SK-N-SH (cell line): Measurements from ENCODE around the gene JADE2. TPM values are rescaled to one million over a fixed set of nuclear protein-coding genes. Genes with fewer than 3 reads are reported as not detected.

Experiments
- CTCF ChIA-PET: fragments of 300-600, 350-600 bp; formaldehyde crosslinking; extraction: SDS; loops from one replicate; lab custom pipeline; 2021; lab: Yijun Ruan, JAX
- POLR2A ChIA-PET: fragments of 350-600 bp; sonication (Branson Sonifier 250); formaldehyde crosslinking; extraction: SDS; loops from one replicate; lab custom pipeline; 2020; ENCODE audit warnings: antibody characterized with exemption, inconsistent platforms; lab: Yijun Ruan, JAX
- DNase-seq: peaks from one replicate; pipeline ENCODE4 v3.0.0; 2012
- H2AFZ ChIP-seq: fragments of 200-600 bp; sonication (generic); 2 replicates; pipeline ENCODE4 v1.8.1; 2016; ENCODE audit warnings: antibody characterized with exemption, mild to moderate bottlenecking, low read depth
- H3F3A ChIP-seq: fragments of 200-600 bp; sonication (generic); replicated peaks from 2 replicates; pipeline ENCODE3; 2016; ENCODE audit warnings: antibody characterized with exemption, mild to moderate bottlenecking; ENCODE audit not compliant: insufficient read depth
- H3K27ac ChIP-seq, 2 experiments: fragments of 200-500 bp in 1 of 2; fragments of 200-600 bp in 1 of 2; sonication (Bioruptor generic) in 1 of 2; sonication (generic), shearing (Covaris generic) in 1 of 2; 2 replicates each; pipeline versions ENCODE4 v1.5.1 to v1.6.1; 2014 to 2016; ENCODE audit warnings: low read depth in 2 of 2, inconsistent platforms in 1 of 2, low read length in 1 of 2, mild to moderate bottlenecking in 1 of 2, mixed read lengths in 1 of 2
- H3K27me3 ChIP-seq: fragments of 200-600 bp; sonication (generic), shearing (Covaris generic); 2 replicates; pipeline ENCODE4 v1.6.1; 2016; ENCODE audit warnings: mixed run types; ENCODE audit not compliant: insufficient read depth
- H3K36me3 ChIP-seq, 2 experiments: fragments of 200-500 bp in 1 of 2; fragments of 200-600 bp in 1 of 2; sonication (Bioruptor generic) in 1 of 2; sonication (generic) in 1 of 2; replicated peaks in 1 of 2; 2 replicates each; pipeline versions ENCODE3 to v1.5.1; 2014 to 2016; ENCODE audit warnings: low read length in 1 of 2, mild to moderate bottlenecking in 1 of 2; ENCODE audit not compliant: insufficient read depth in 2 of 2, control insufficient read depth in 1 of 2
- H3K4me1 ChIP-seq, 2 experiments: fragments of 200-500 bp in 1 of 2; fragments of 200-600 bp in 1 of 2; sonication (Bioruptor generic) in 1 of 2; sonication (generic), shearing (Covaris generic) in 1 of 2; 2 replicates each; pipeline versions ENCODE4 v1.5.1 to v1.6.1; 2014 to 2016; ENCODE audit warnings: low read depth in 1 of 2, low read length in 1 of 2, mixed run types in 1 of 2; ENCODE audit not compliant: insufficient read depth in 2 of 2, control insufficient read depth in 1 of 2
- H3K4me2 ChIP-seq: fragments of 200-600 bp; sonication (generic), shearing (Covaris generic); 2 replicates; pipeline ENCODE4 v1.6.1; 2017; ENCODE audit warnings: mixed run types
- H3K4me3 ChIP-seq, 2 experiments: fragments of 200-500 bp in 1 of 2; fragments of 200-600 bp in 1 of 2; sonication (Bioruptor generic) in 1 of 2; sonication (generic), shearing (Covaris generic) in 1 of 2; 2 replicates each; pipeline versions ENCODE4 v1.5.1 to v1.8.1; 2014 to 2016; ENCODE audit warnings: low read depth in 2 of 2, inconsistent platforms in 1 of 2, low read length in 1 of 2, mild to moderate bottlenecking in 1 of 2, mixed read lengths in 1 of 2, moderate library complexity in 1 of 2
- H3K79me2 ChIP-seq: fragments of 200-600 bp; sonication (generic); 2 replicates; pipeline ENCODE4 v1.8.1; 2017; ENCODE audit warnings: mild to moderate bottlenecking; ENCODE audit not compliant: insufficient read depth
- H3K9ac ChIP-seq: fragments of 200-600 bp; sonication (generic); 2 replicates; pipeline ENCODE4 v1.6.1; 2017; ENCODE audit warnings: mixed run types
- H3K9me2 ChIP-seq: fragments of 200-600 bp; sonication (generic); 2 replicates; pipeline ENCODE4 v1.6.1; 2017; ENCODE audit warnings: mixed run types
- H3K9me3 ChIP-seq: fragments of 200-600 bp; sonication (generic); 2 replicates; pipeline ENCODE4 v1.6.1; 2017; ENCODE audit warnings: mixed run types, mild to moderate bottlenecking, moderate library complexity
- H4K20me1 ChIP-seq: fragments of 200-600 bp; sonication (generic); 2 replicates; pipeline ENCODE4 v1.6.1; 2017; ENCODE audit warnings: mild to moderate bottlenecking, mixed run types; ENCODE audit not compliant: insufficient read depth
- CHD2 ChIP-seq: fragments of 150-350 bp; IDR thresholded peaks from 2 replicates; pipeline ENCODE4 v1.6.1; 2018; ENCODE audit warnings: low read length; ENCODE audit not compliant: partially characterized antibody
- CTCF ChIP-seq: fragments of 200-600 bp; sonication (generic); IDR thresholded peaks from 2 replicates; pipeline ENCODE4 v1.6.1; 2017; ENCODE audit warnings: antibody characterized with exemption, mild to moderate bottlenecking, moderate library complexity
- EP300 ChIP-seq, 2 experiments: IDR thresholded peaks; 2 replicates each; pipeline versions ENCODE4 v1.4.0 to v1.6.1; 2012; ENCODE audit warnings: borderline replicate concordance in 1 of 2, low read depth in 1 of 2, low read length in 1 of 2
- FOXJ3 ChIP-seq: sonication (generic); formaldehyde crosslinking; IDR thresholded peaks from 2 replicates; pipeline ENCODE4 v1.5.1; 2020; ENCODE audit warnings: mild to moderate bottlenecking, missing genetic modification reagents
- FOXM1 ChIP-seq: IDR thresholded peaks from 2 replicates; pipeline ENCODE4 v1.4.0; 2012; ENCODE audit warnings: low read depth, mild to moderate bottlenecking
- GABPA ChIP-seq: IDR thresholded peaks from 2 replicates; pipeline ENCODE4 v1.4.0; 2012; ENCODE audit warnings: low read depth, mild to moderate bottlenecking
- IRF3 ChIP-seq: fragments of 150-350 bp; IDR thresholded peaks from 2 replicates; pipeline ENCODE4 v1.6.1; 2016; ENCODE audit warnings: mild to moderate bottlenecking, low read depth, low read length
- JUND ChIP-seq: IDR thresholded peaks from 2 replicates; pipeline ENCODE4 v1.4.0; 2012
- MAX ChIP-seq: IDR thresholded peaks from 2 replicates; pipeline ENCODE4 v1.4.0; 2012; ENCODE audit warnings: low read depth
- MXI1 ChIP-seq: IDR thresholded peaks from 2 replicates; pipeline ENCODE4 v1.6.1; 2012; ENCODE audit warnings: mild to moderate bottlenecking, low read depth, low read length, improper control_type of control experiment
- NFIC ChIP-seq: IDR thresholded peaks from 2 replicates; pipeline ENCODE4 v1.4.0; 2012; ENCODE audit warnings: borderline replicate concordance
- NRF1 ChIP-seq: IDR thresholded peaks from 2 replicates; pipeline ENCODE4 v1.6.1; 2012; ENCODE audit warnings: low read depth, mild to moderate bottlenecking, low read length
- PBX3 ChIP-seq: IDR thresholded peaks from 2 replicates; pipeline ENCODE4; 2012
- RAD21 ChIP-seq: IDR thresholded peaks from 2 replicates; pipeline ENCODE4 v1.6.1; 2012; ENCODE audit warnings: mild to moderate bottlenecking, low read length
- REST ChIP-seq: IDR thresholded peaks from 2 replicates; pipeline ENCODE4 v1.6.1; 2012; ENCODE audit warnings: mild to moderate bottlenecking, low read depth, low read length, moderate library complexity
- RFX5 ChIP-seq: IDR thresholded peaks from 2 replicates; pipeline ENCODE4 v1.6.1; 2012; ENCODE audit warnings: mild to moderate bottlenecking, improper control_type of control experiment, low read length
- SIN3A ChIP-seq: IDR thresholded peaks from 2 replicates; pipeline ENCODE4 v1.6.1; 2012; ENCODE audit warnings: low read depth, mild to moderate bottlenecking, low read length, moderate library complexity, borderline replicate concordance
- SMC3 ChIP-seq: IDR thresholded peaks from 2 replicates; pipeline ENCODE4 v1.6.1; 2012; ENCODE audit warnings: low read depth, low read length, improper control_type of control experiment
- TAF1 ChIP-seq: IDR thresholded peaks from 2 replicates; pipeline ENCODE4 v1.6.1; 2012; ENCODE audit warnings: low read depth, mild to moderate bottlenecking, low read length, moderate library complexity, borderline replicate concordance
- TEAD4 ChIP-seq: IDR thresholded peaks from 2 replicates; pipeline ENCODE4 v1.4.0; 2012; ENCODE audit warnings: mild to moderate bottlenecking, borderline replicate concordance; ENCODE audit not compliant: insufficient read depth
- WGBS: methylation state at CpG from one replicate; pipeline ENCODE4 v1.1.6; 2017; ENCODE audit warnings: low lambda C conversion rate; 5-methylcytosine and 5-hydroxymethylcytosine counted together
- polyA plus RNA-seq, 3 experiments: library from polyadenylated mRNA; depleted of rRNA; stranded (reverse); fragments of >200 nt; gene quantifications; 2 replicates each; pipeline ENCODE4 v1.2.3, GENCODE V29; 2012

The JADE2 gene
- polyA plus RNA-seq, 1 of the 3 experiments (the other 2 are of a cell fraction) = 25.7 TPM

- DNase-seq = peak; percentile 88
- Histone ChIP-seq H2AFZ (peak overlapping the region; percentile 83), H3K9me3 (no peaks in the 10 kb centered on the region), H3K27ac (peak overlapping the region; percentile 91 to 98), H3K9ac (peak overlapping the region; percentile 96), H3F3A (peaks cover 28% of the 10 kb centered on the region), H3K36me3 (no peaks in the 10 kb centered on the region), H3K79me2 (peaks cover 45% of the 10 kb centered on the region), H3K4me1 (peaks cover 10 to 35% of the 10 kb centered on the region in 2 experiments; a peak in 3 of 4 replicates), H3K4me2 (peak overlapping the region; percentile 99), H4K20me1 (peaks cover 32% of the 10 kb centered on the region), H3K9me2 (no peaks in the 10 kb centered on the region), H3K4me3 (peak overlapping the region; percentile 90 to 92), H3K27me3 (no peaks in the 10 kb centered on the region)
- 0 out of 2 replicates have a peak, but pooled peaks have one; percentile 10 for TF ChIP-seq NFIC
- no peak for TF ChIP-seq IRF3
- no peak for TF ChIP-seq EP300 (IDR thresholded peaks at IDR 0.05; ENCODE audit: borderline replicate concordance in 1 of 2, low read depth in 1 of 2, low read length in 1 of 2)
- 0 out of 2 replicates have a peak, but pooled peaks have one; percentile 34 for TF ChIP-seq PBX3
- peak; percentile 42 for TF ChIP-seq CHD2
- TF ChIP-seq JUND = no peak
- TF ChIP-seq RAD21 = peak; percentile 34
- TF ChIP-seq FOXJ3 (CRISPR knock-in tag) = no peak
- no peak; the same call in 1 of the 2 replicates for TF ChIP-seq CTCF
- 0 out of 2 replicates have a peak, but pooled peaks have one; percentile 16 for TF ChIP-seq NRF1
- TF ChIP-seq MXI1 = peak; percentile 46; the same call in 1 of the 2 replicates
- TF ChIP-seq MAX = 0 out of 2 replicates have a peak, but pooled peaks have one; percentile 31
- no peak for TF ChIP-seq RFX5
- no peak for TF ChIP-seq FOXM1
- no peak for TF ChIP-seq TEAD4
- peak; percentile 90 for TF ChIP-seq SIN3A
- peak; percentile 56 for TF ChIP-seq TAF1
- no peak for TF ChIP-seq GABPA
- peak; percentile 31; the same call in 1 of the 2 replicates for TF ChIP-seq SMC3
- TF ChIP-seq REST = no peak
- POLR2A ChIA-PET = interaction anchor here (0.5 to 3.4 kb wide), 8 partner anchors 17 to 154 kb away, joined by 3 to 24 read pairs (median 6); partner anchors contain the start of genes CDKN2AIPNL and UBE2B
- WGBS = under 1% methylated on average over 39 of the region's 84 CpGs
- CTCF ChIA-PET = interaction anchor here (0.6 to 5.5 kb wide), 19 partner anchors 9 to 154 kb away, joined by 3 to 53 read pairs (median 10); partner anchors contain the start of genes CDKN2AIPNL and UBE2B
These were observed 413 bp downstream of the JADE2 start for GRCh38 chr5:134525683-134526482.
